Heart left ventricle (tissue), 16 donors: ENCODE results near the gene TNIK. TPM values are rescaled to one million over a fixed set of nuclear protein-coding genes. Genes with fewer than 3 reads are reported as not detected.
A peak's percentile ranks its signal among the peaks of the same experiment; 100 is the strongest.

Experiments used
- ATAC-seq, 4 donors: fragments of 200-7000 bp; cut with Tn5 transposase; one replicate each; pipeline ENCODE4 v1.9.1; 2020 to 2022; ENCODE audit warnings: moderate library complexity in 4 of 4, mild to moderate bottlenecking in 3 of 4, moderate number of reproducible peaks in 1 of 4
- DNase-seq, 5 donors: peaks; one replicate each; pipeline ENCODE4 v3.0.0-alpha.2; 2020
- H3K27ac ChIP-seq, 12 donors: fragments of 200-600 bp; sonication (generic) in 4 of 12; one replicate each; pipeline versions ENCODE4 v1.5.0 to v1.8.0; 2016 to 2022; ENCODE audit warnings: mild to moderate bottlenecking in 2 of 12
- H3K27me3 ChIP-seq, 9 donors: fragments of 200-600 bp; sonication (generic) in 2 of 9; one replicate each; pipeline versions ENCODE4 v1.5.1 to v1.8.0; 2016 to 2022; ENCODE audit warnings: mild to moderate bottlenecking in 3 of 9
- H3K36me3 ChIP-seq, 9 donors: fragments of 200-600 bp; sonication (generic) in 2 of 9; one replicate each; pipeline versions ENCODE4 v1.5.0 to v1.8.0; 2018 to 2022; ENCODE audit warnings: mild to moderate bottlenecking in 2 of 9
- H3K4me1 ChIP-seq, 12 donors: fragments of 200-600 bp; sonication (generic) in 4 of 12; one replicate each; pipeline versions ENCODE4 v1.5.0 to v1.8.0; 2016 to 2022; ENCODE audit warnings: mild to moderate bottlenecking in 3 of 12
- H3K4me3 ChIP-seq, 12 donors: fragments of 200-600 bp; sonication (generic) in 4 of 12; one replicate each; pipeline versions ENCODE4 v1.5.0 to v1.8.0; 2017 to 2022; ENCODE audit warnings: mild to moderate bottlenecking in 9 of 12, moderate library complexity in 4 of 12
- H3K9me3 ChIP-seq, 12 donors: fragments of 200-600 bp; sonication (generic) in 4 of 12; one replicate each; pipeline versions ENCODE4 v1.5.0 to v1.8.0; 2016 to 2022; ENCODE audit warnings: mild to moderate bottlenecking in 1 of 12
- CTCF ChIP-seq, 12 donors: fragments of 200-600 bp; sonication (generic) in 4 of 12; IDR thresholded peaks; one replicate each; pipeline versions ENCODE4 v1.5.0 to v1.8.0; 2018 to 2022; ENCODE audit warnings: antibody characterized with exemption in 12 of 12, mild to moderate bottlenecking in 5 of 12
- POLR2A ChIP-seq, 2 donors: fragments of 450-650 bp; IDR thresholded peaks; one replicate each; pipeline ENCODE4 v1.6.1; 2017; ENCODE audit warnings: antibody characterized with exemption in 2 of 2, mild to moderate bottlenecking in 2 of 2, moderate library complexity in 2 of 2
- WGBS, 4 donors: extraction: QIAGEN DNeasy Blood & Tissue Kit in 2 of 4; methylation state at CpG; one replicate each; pipeline versions ENCODE4 v1.1.5 to v1.1.7; 2013 to 2018; 5-methylcytosine and 5-hydroxymethylcytosine counted together
- intact Hi-C, 10 donors: fragments of 100-400 bp; cut with DNase I; formaldehyde crosslinking; loops; one replicate each; pipeline versions ENCODE4 v1.11.1 to v1.14.2; 2022
- polyA plus RNA-seq, 2 donors: library from polyadenylated mRNA; stranded (reverse); fragments of 200-250 nt; gene quantifications; one replicate each; pipeline ENCODE4 v1.2.3, GENCODE V29; 2013
- total RNA-seq, 9 donors: library from RNA; depleted of rRNA in 2 of 9; stranded (reverse); fragments of >200 nt in 2 of 9; fragmentation: NEBNext Ultra II Directional in 3 of 9; extraction: Animal tissue kit (Norgen Biotek cat#: 25700) in 3 of 9; gene quantifications; one replicate each; pipeline versions ENCODE4 v1.1.0 to v1.2.4, GENCODE V29; 2016 to 2023
- donor health status: ischemic (EF 13 %, LVEDD 7.1; RV severe dilation, severe dysfunction).
- donor health status: healthy with polysubstance abuse.
- donor health status: DM: no; HTN: yes; CAD: no.
- donor health status: DM: no; HTN: no; CAD: no.
- donor health status: ischemic (EF 25% LVEDD 6.9; RV normal size, moderate dysfunction).
- donor health status: ischemic (EF 25% LVEDD 5.7; RV mildly dilated, moderate dysfunction).
- donor health status: healthy.
- donor health status: DM: yes; HTN: yes; CAD: no.
- donor health status: ischemic (EF 35%, LVEDD 5.7; RV mildly dilated, moderate dysfunction).
- donor health status: nonischemic (EF 11% LVEDD 7.7; RV severe dilation, severe dysfunction).
- donor health status: DM: yes; HTN: yes; CAD: no.
- donor health status: PGD.
- donor health status: ischemic (EF 29% LVEDD 5.4; RV normal size, mild dysfunction).
- donor health status: nonischemic (EF 23%, LVEDD 6.1; RV moderate dilation, normal function).

Gene TNIK
- total and polyA plus RNA-seq, 11 donors, result 12.3 to 51.6 (median 32.4) TPM

GRCh38 chr3:171323938-171324536 is 136.2 kb downstream of the TNIK start:
- no peak for DNase-seq
- H3K27me3 ChIP-seq, result no peaks in the 10 kb centered on the region
- peaks cover 0 to 67% (median 47%) of the 10 kb centered on the region in 12 donors for H3K4me1 ChIP-seq
- intact Hi-C loops, result loop anchor here in 6 of 10 donors (5.0 to 10.0 kb wide), 3 partner anchors 131 to 241 kb away; no protein-coding TSS in a partner anchor
- WGBS, 4 donors, result 34 to 37% (median 36%) methylated on average over 3 of the region's 3 CpGs
- H3K9me3 ChIP-seq, result no peaks in the 10 kb centered on the region
- no peaks in the 10 kb centered on the region for H3K36me3 ChIP-seq
- H3K27ac ChIP-seq, result peak overlapping the region; percentile 8 to 74 (median 48)
- peak in 2 of 4 donors; percentile 42 to 47 for ATAC-seq
- peak overlapping the region in 3 of 12 donors; percentile 16 to 22 (median 19) for H3K4me3 ChIP-seq
- TF ChIP-seq POLR2A (IDR thresholded peaks at IDR 0.05), result no peak
- TF ChIP-seq CTCF (IDR thresholded peaks at IDR 0.05), result no peak

- Histone ChIP-seq H3K9me3 (no peaks in the 10 kb centered on the region), H3K4me3 (no peak overlapping the region), H3K36me3 (no peaks in the 10 kb centered on the region), H3K27me3 (no peaks in the 10 kb centered on the region), H3K27ac (peak overlapping the region in 9 of 12 donors; percentile 9 to 69 (median 48)), H3K4me1 (peaks cover 0 to 58% (median 39%) of the 10 kb centered on the region in 12 donors)
- TF ChIP-seq POLR2A (IDR thresholded peaks at IDR 0.05), result no peak
- TF ChIP-seq CTCF (IDR thresholded peaks at IDR 0.05), result no peak
- DNase-seq (no peak), ATAC-seq (no peak)
- intact Hi-C loops, result loop anchor here in 6 of 10 donors (5.0 to 10.0 kb wide), 3 partner anchors 133 to 243 kb away; no protein-coding TSS in a partner anchor
- WGBS, 4 donors, result 19 to 58% (median 34%) methylated on average over 3 of the region's 3 CpGs
Observed at GRCh38 chr3:171321559-171322360, 138.4 kb downstream of the TNIK start.

GRCh38 chr3:171320750-171321558 is 139.3 kb downstream of the TNIK start:
- H3K27ac ChIP-seq, result peak overlapping the region in 10 of 12 donors; percentile 9 to 69 (median 47)
- intact Hi-C loops, result loop anchor here in 6 of 10 donors (5.0 to 10.0 kb wide), 3 partner anchors 134 to 244 kb away; no protein-coding TSS in a partner anchor
- DNase-seq, result peak in 4 of 5 donors; percentile 43 to 65 (median 52)

More at GRCh38 chr3:171320750-171321558, 139.3 kb downstream of the TNIK start:
- H3K4me3 ChIP-seq, result peak overlapping the region in 2 of 12 donors; percentile 0 to 1
- TF ChIP-seq CTCF (IDR thresholded peaks at IDR 0.05), result no peak
- no peaks in the 10 kb centered on the region for H3K27me3 ChIP-seq
- peaks cover 0 to 52% (median 37%) of the 10 kb centered on the region in 12 donors for H3K4me1 ChIP-seq
- 38 to 47% (median 41%) methylated on average over 7 of the region's 7 CpGs for WGBS, 4 donors
- no peaks in the 10 kb centered on the region for H3K9me3 ChIP-seq
- peak; percentile 94 to 97 (median 95) for ATAC-seq
- H3K36me3 ChIP-seq, result no peaks in the 10 kb centered on the region
